ENCODE measurements around the gene CEMIP.

Gene CEMIP

DNA sequence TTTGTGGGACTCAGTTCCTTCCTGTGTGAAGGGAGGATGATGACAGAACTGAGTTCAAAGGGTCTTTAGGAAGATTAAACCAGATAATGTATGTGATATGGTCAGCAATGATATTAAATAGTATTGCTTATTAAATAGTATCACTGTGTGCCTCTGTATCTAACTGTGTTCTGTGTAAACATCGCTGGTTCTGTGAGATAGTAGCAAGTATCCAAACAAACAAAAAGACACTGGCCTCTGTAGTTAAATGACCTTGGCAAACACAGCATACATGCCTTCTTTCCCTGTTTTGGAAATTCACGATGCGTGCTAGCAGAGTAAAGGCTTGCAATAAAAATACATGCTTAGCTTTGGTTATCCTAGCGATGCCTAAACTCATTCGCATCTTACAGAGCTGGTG, 134.4 kb downstream of the CEMIP start:
- Histone ChIP-seq H3K27me3 (replicated peaks; ENCODE audit: control insufficient read depth, insufficient read depth, low read length) (no peaks in the 10 kb centered on the region; the same call in 1 of the 2 replicates), H3K36me3 (ENCODE audit: control insufficient read depth, insufficient read depth, low read length) (no peaks in the 10 kb centered on the region)
- TF ChIP-seq, protein P1, sequence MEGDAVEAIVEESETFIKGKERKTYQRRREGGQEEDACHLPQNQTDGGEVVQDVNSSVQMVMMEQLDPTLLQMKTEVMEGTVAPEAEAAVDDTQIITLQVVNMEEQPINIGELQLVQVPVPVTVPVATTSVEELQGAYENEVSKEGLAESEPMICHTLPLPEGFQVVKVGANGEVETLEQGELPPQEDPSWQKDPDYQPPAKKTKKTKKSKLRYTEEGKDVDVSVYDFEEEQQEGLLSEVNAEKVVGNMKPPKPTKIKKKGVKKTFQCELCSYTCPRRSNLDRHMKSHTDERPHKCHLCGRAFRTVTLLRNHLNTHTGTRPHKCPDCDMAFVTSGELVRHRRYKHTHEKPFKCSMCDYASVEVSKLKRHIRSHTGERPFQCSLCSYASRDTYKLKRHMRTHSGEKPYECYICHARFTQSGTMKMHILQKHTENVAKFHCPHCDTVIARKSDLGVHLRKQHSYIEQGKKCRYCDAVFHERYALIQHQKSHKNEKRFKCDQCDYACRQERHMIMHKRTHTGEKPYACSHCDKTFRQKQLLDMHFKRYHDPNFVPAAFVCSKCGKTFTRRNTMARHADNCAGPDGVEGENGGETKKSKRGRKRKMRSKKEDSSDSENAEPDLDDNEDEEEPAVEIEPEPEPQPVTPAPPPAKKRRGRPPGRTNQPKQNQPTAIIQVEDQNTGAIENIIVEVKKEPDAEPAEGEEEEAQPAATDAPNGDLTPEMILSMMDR (IDR thresholded peaks at IDR 0.05; ENCODE audit: insufficient read depth, low read length, poor library complexity, severe bottlenecking) = no peak

GRCh38 chr15:80915472-80915871, 136.3 kb downstream of the CEMIP start:
- no peak for DNase-seq (ENCODE audit: extremely low read depth, insufficient read length)
- H3K27me3 ChIP-seq (replicated peaks; ENCODE audit: control insufficient read depth, insufficient read depth, low read length) = no peaks in the 10 kb centered on the region; the same call in 1 of the 2 replicates
- H3K4me3 ChIP-seq (replicated peaks; ENCODE audit: low read depth, low read length) = no peak overlapping the region
- H3K36me3 ChIP-seq (ENCODE audit: control insufficient read depth, insufficient read depth, low read length) = no peaks in the 10 kb centered on the region
- TF ChIP-seq, protein P1 (IDR thresholded peaks at IDR 0.05; ENCODE audit: insufficient read depth, low read length, poor library complexity, severe bottlenecking) = no peak

More for the DNA sequence above, 134.4 kb downstream of the CEMIP start:
- DNase-seq (ENCODE audit: extremely low read depth, insufficient read length) = no peak
- H3K4me3 ChIP-seq (replicated peaks; ENCODE audit: low read depth, low read length) = no peak overlapping the region

DNA sequence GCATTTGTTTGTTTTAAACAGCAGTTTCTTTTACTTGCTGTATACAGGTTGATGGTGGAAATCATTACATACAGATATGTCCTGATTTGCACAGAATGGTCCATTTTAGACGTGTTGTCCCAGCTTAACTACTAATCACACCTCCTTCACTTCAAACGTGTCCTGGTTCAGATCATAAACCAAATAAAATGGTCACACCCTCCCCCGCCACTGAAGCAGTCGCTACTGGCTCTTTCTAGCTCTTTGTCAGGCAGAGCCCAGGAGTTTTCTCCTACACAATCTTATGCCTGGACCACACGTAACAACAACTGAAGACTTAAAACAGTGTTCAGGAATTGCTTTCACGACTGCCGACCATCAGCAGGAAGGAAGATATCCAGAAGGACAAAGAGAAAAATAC, 136.9 kb downstream of the CEMIP start:
- DNase-seq (ENCODE audit: extremely low read depth, insufficient read length) = no peak
- Histone ChIP-seq H3K27me3 (replicated peaks; ENCODE audit: control insufficient read depth, insufficient read depth, low read length) (no peaks in the 10 kb centered on the region; the same call in 1 of the 2 replicates), H3K36me3 (ENCODE audit: control insufficient read depth, insufficient read depth, low read length) (no peaks in the 10 kb centered on the region), H3K4me3 (replicated peaks; ENCODE audit: low read depth, low read length) (no peak overlapping the region)
- TF ChIP-seq, protein P1 (IDR thresholded peaks at IDR 0.05; ENCODE audit: insufficient read depth, low read length, poor library complexity, severe bottlenecking) = no peak

GRCh38 chr15:80918196-80918783, 139.1 kb downstream of the CEMIP start:
- TF ChIP-seq, protein P1 (IDR thresholded peaks at IDR 0.05; ENCODE audit: insufficient read depth, low read length, poor library complexity, severe bottlenecking) = no peak
- H3K27me3 ChIP-seq (replicated peaks; ENCODE audit: control insufficient read depth, insufficient read depth, low read length) = no peaks in the 10 kb centered on the region
- DNase-seq (ENCODE audit: extremely low read depth, insufficient read length) = no peak
- no peaks in the 10 kb centered on the region for H3K36me3 ChIP-seq (ENCODE audit: control insufficient read depth, insufficient read depth, low read length)
- H3K4me3 ChIP-seq (replicated peaks; ENCODE audit: low read depth, low read length) = no peak overlapping the region

- H3K36me3 ChIP-seq (ENCODE audit: control insufficient read depth, insufficient read depth, low read length) = no peaks in the 10 kb centered on the region
- no peak for DNase-seq (ENCODE audit: extremely low read depth, insufficient read length)
These were observed 141.1 kb downstream of the CEMIP start for GRCh38 chr15:80920271-80920699.

More at GRCh38 chr15:80920271-80920699, 141.1 kb downstream of the CEMIP start:
- TF ChIP-seq, protein P1 (IDR thresholded peaks at IDR 0.05; ENCODE audit: insufficient read depth, low read length, poor library complexity, severe bottlenecking) = no peak
- Histone ChIP-seq H3K4me3 (replicated peaks; ENCODE audit: low read depth, low read length) (no peak overlapping the region), H3K27me3 (replicated peaks; ENCODE audit: control insufficient read depth, insufficient read depth, low read length) (no peaks in the 10 kb centered on the region)

All from GM06990 (cell line).